Measurements from ENCODE around the gene LPIN2. TPM values are rescaled to one million over a fixed set of nuclear protein-coding genes. Genes with fewer than 3 reads are reported as not detected.

The LPIN2 gene
- total and polyA plus RNA-seq, 10 donors, result 4.0 to 79.7 (median 51.3) TPM

GRCh38 chr18:2967820-2968219 lies 45.1 kb downstream of the LPIN2 start:
- TF ChIP-seq POLR2AphosphoS5 (IDR thresholded peaks at IDR 0.05) (no peak), POLR2A (IDR thresholded peaks at IDR 0.05) (no peak), CTCF (IDR thresholded peaks at IDR 0.05 in 8 of 11, conservative IDR thresholded peaks at IDR 0.05 in 3 of 11) (no peak)
- Histone ChIP-seq H3K27ac (peak overlapping the region; percentile 73 to 92 (median 89)), H3K36me3 (no peaks in the 10 kb centered on the region), H3K9me3 (no peaks in the 10 kb centered on the region), H3K4me1 (peaks cover 51 to 100% (median 85%) of the 10 kb centered on the region in 6 donors), H3K27me3 (replicated peaks in 1 of 7) (no peaks in the 10 kb centered on the region), H3K4me3 (peak overlapping the region in 1 of 8 donors; percentile 5)
- no peak for DNase-seq
- WGBS, 5 donors, result 51 to 85% (median 75%) methylated on average over 8 of the region's 8 CpGs
- intact Hi-C loops (cut with DNase I; ENCODE audit: low total_unique reads), result no loop called here

GRCh38 chr18:2967357-2967756 lies 45.6 kb downstream of the LPIN2 start:
- intact Hi-C loops (cut with DNase I; ENCODE audit: low total_unique reads), result no loop called here
- H3K4me3 ChIP-seq, result peak overlapping the region in 1 of 8 donors; percentile 5
- no peaks in the 10 kb centered on the region for H3K9me3 ChIP-seq
- 77 to 90% (median 81%) methylated on average over 11 of the region's 11 CpGs for WGBS, 5 donors
- peak overlapping the region; percentile 73 to 92 (median 89) for H3K27ac ChIP-seq
- H3K27me3 ChIP-seq (replicated peaks in 1 of 7), result no peaks in the 10 kb centered on the region
- H3K36me3 ChIP-seq, result no peaks in the 10 kb centered on the region
- TF ChIP-seq POLR2A (IDR thresholded peaks at IDR 0.05), result no peak
- TF ChIP-seq CTCF (IDR thresholded peaks at IDR 0.05 in 8 of 11, conservative IDR thresholded peaks at IDR 0.05 in 3 of 11), result no peak
- no peak for TF ChIP-seq POLR2AphosphoS5 (IDR thresholded peaks at IDR 0.05)
- DNase-seq, result no peak
- H3K4me1 ChIP-seq, result peaks cover 56 to 100% (median 85%) of the 10 kb centered on the region in 6 donors

GRCh38 chr18:2966560-2966959 lies 46.4 kb downstream of the LPIN2 start:
- DNase-seq, result no peak
- Histone ChIP-seq H3K9me3 (no peaks in the 10 kb centered on the region), H3K4me1 (peaks cover 64 to 100% (median 86%) of the 10 kb centered on the region in 6 donors), H3K27me3 (replicated peaks in 1 of 7) (no peaks in the 10 kb centered on the region), H3K36me3 (no peaks in the 10 kb centered on the region), H3K27ac (peak overlapping the region; percentile 16 to 92 (median 89)), H3K4me3 (no peak overlapping the region)
- TF ChIP-seq CTCF (IDR thresholded peaks at IDR 0.05 in 8 of 11, conservative IDR thresholded peaks at IDR 0.05 in 3 of 11) (no peak), POLR2AphosphoS5 (IDR thresholded peaks at IDR 0.05) (no peak), POLR2A (IDR thresholded peaks at IDR 0.05) (no peak)
- WGBS, 5 donors, result 87 to 97% (median 93%) methylated on average over 4 of the region's 4 CpGs
- intact Hi-C loops (cut with DNase I; ENCODE audit: low total_unique reads), result no loop called here

- intact Hi-C loops (cut with DNase I; ENCODE audit: low total_unique reads), result no loop called here
- H3K4me1 ChIP-seq, result peaks cover 71 to 100% (median 86%) of the 10 kb centered on the region in 6 donors
- 85 to 94% (median 91%) methylated on average over 4 of the region's 4 CpGs for WGBS, 5 donors
Observed at GRCh38 chr18:2965797-2966196, 47.1 kb downstream of the LPIN2 start.

More at GRCh38 chr18:2965797-2966196, 47.1 kb downstream of the LPIN2 start:
- no peak for DNase-seq
- H3K27me3 ChIP-seq (replicated peaks in 1 of 7), result no peaks in the 10 kb centered on the region
- H3K36me3 ChIP-seq, result no peaks in the 10 kb centered on the region
- H3K9me3 ChIP-seq, result no peaks in the 10 kb centered on the region
- no peak for TF ChIP-seq POLR2AphosphoS5 (IDR thresholded peaks at IDR 0.05)
- TF ChIP-seq CTCF (IDR thresholded peaks at IDR 0.05 in 8 of 11, conservative IDR thresholded peaks at IDR 0.05 in 3 of 11), result no peak
- no peak for TF ChIP-seq POLR2A (IDR thresholded peaks at IDR 0.05)
- peak overlapping the region in 6 of 8 donors; percentile 23 to 92 (median 89) for H3K27ac ChIP-seq
- H3K4me3 ChIP-seq, result no peak overlapping the region

Measured in spleen (tissue), 11 donors.